C4-2B (cell line): ENCODE results near the gene SH3BP2.

Experiments
- ZFX ChIP-seq: fragments of 450-650 bp; IDR thresholded peaks from 2 replicates; pipeline ENCODE4 v1.6.1; 2017
- TF ChIP-seq, protein P1 (sequence below): fragments of 450-650 bp; conservative IDR thresholded peaks from 2 replicates; pipeline ENCODE4 v1.5.1; 2017; ENCODE audit warnings: mild to moderate bottlenecking

DNA sequence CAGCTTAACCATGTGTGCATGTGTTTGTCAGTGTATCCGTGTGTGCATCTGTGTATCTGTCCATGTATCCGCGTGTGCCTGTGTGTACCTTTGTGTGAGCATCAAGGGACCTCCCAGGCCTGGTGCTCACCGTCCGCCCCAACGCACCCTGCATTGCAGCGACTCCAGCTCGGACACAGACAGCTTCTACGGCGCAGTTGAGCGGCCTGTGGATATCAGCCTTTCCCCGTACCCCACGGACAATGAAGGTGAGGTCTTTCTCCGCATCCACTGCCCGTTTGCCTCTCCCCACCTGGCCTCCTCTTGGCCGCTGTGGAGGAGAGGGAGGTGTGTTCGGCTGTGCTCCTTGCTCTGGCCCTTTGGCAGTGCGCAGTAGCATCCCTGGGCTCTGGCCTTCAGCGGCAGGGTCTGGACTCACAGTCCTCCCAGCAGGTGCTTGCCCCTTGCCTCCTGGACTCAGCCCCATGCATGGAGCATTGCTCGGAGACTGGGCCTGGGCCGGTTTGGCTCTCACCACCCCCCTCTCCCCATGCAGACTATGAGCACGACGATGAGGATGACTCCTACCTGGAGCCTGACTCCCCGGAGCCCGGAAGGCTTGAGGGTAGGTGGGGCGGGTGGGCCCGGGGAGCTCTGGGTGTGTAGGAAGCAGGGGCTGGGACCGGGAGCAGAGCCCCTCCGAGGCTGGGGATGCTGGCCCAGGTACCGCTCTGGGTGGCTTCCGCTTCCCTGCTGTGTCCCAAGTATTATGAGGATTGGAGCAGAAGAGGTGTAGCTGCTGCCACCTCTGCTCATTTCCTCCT, 34.4 kb downstream of the SH3BP2 start:
- TF ChIP-seq, protein P1, sequence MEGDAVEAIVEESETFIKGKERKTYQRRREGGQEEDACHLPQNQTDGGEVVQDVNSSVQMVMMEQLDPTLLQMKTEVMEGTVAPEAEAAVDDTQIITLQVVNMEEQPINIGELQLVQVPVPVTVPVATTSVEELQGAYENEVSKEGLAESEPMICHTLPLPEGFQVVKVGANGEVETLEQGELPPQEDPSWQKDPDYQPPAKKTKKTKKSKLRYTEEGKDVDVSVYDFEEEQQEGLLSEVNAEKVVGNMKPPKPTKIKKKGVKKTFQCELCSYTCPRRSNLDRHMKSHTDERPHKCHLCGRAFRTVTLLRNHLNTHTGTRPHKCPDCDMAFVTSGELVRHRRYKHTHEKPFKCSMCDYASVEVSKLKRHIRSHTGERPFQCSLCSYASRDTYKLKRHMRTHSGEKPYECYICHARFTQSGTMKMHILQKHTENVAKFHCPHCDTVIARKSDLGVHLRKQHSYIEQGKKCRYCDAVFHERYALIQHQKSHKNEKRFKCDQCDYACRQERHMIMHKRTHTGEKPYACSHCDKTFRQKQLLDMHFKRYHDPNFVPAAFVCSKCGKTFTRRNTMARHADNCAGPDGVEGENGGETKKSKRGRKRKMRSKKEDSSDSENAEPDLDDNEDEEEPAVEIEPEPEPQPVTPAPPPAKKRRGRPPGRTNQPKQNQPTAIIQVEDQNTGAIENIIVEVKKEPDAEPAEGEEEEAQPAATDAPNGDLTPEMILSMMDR: no peak
- no peak for TF ChIP-seq ZFX
